Erythroblast (primary cell): Measurements from ENCODE around the gene TGFBR1.

Source experiments
- GATA1 ChIP-seq: IDR thresholded peaks from 2 replicates; pipeline ENCODE4 v1.6.1; 2011; ENCODE audit warnings: low read depth, mild to moderate bottlenecking, control low read depth, low read length, moderate library complexity
- POLR2A ChIP-seq: IDR thresholded peaks from 2 replicates; pipeline ENCODE4 v1.6.1; 2011; ENCODE audit warnings: mild to moderate bottlenecking, low read length

- no peak for TF ChIP-seq POLR2A
- TF ChIP-seq GATA1 = no peak
Observed at GRCh38 chr9:99142275-99142674, 37.4 kb downstream of the TGFBR1 start.
